Gastrocnemius medialis (tissue), 4 donors: ENCODE measurements around the gene AHRR. TPM values are rescaled to one million over a fixed set of nuclear protein-coding genes. Genes with fewer than 3 reads are reported as not detected.

Source experiments
- ATAC-seq, 2 donors: fragments of 150-250 bp; one replicate each; pipeline ENCODE4 v1.9.1; 2016
- DNase-seq, 2 donors: peaks; one replicate each; pipeline ENCODE4 v3.0.0-alpha.2; 2019
- H3K27ac ChIP-seq, 4 donors: fragments of 200-600 bp; sonication (generic); 1 replicate in 1 of 4; 2 replicates in 3 of 4; pipeline ENCODE4 v1.5.1; 2016 to 2018; ENCODE audit warnings: mild to moderate bottlenecking in 2 of 4, moderate library complexity in 1 of 4
- H3K27me3 ChIP-seq, 3 donors: fragments of 200-600 bp; sonication (generic) in 2 of 3; 1 replicate in 1 of 3; 2 replicates in 2 of 3; pipeline versions ENCODE4 v1.5.1 to v1.6.0; 2016 to 2019; ENCODE audit warnings: mild to moderate bottlenecking in 1 of 3, moderate library complexity in 1 of 3
- H3K36me3 ChIP-seq, 2 donors: fragments of 200-600 bp; sonication (generic) in 1 of 2; one replicate each; pipeline ENCODE4 v1.5.1; 2017 to 2018
- H3K4me1 ChIP-seq, 2 donors: fragments of 200-600 bp; sonication (generic) in 1 of 2; one replicate each; pipeline ENCODE4 v1.5.1; 2016 to 2017; ENCODE audit warnings: mild to moderate bottlenecking in 2 of 2
- H3K4me3 ChIP-seq, 4 donors: fragments of 200-600 bp; sonication (generic) in 3 of 4; 1 replicate in 1 of 4; 2 replicates in 3 of 4; pipeline ENCODE4 v1.5.1; 2016 to 2019; ENCODE audit warnings: mild to moderate bottlenecking in 2 of 4
- H3K9me3 ChIP-seq, 3 donors: fragments of 200-600 bp; sonication (generic) in 2 of 3; 1 replicate in 1 of 3; 2 replicates in 2 of 3; pipeline ENCODE4 v1.5.1; 2016 to 2019
- CTCF ChIP-seq, 5 experiments: fragments of 450-650 bp in 3 of 5; fragments of 200-600 bp in 2 of 5; sonication (generic) in 2 of 5; IDR thresholded peaks in 4 of 5; conservative IDR thresholded peaks in 1 of 5; 1 replicate in 4 of 5; 2 replicates in 1 of 5; pipeline ENCODE4 v1.5.1; 2016 to 2019; ENCODE audit warnings: antibody characterized with exemption in 5 of 5, mild to moderate bottlenecking in 3 of 5, moderate library complexity in 3 of 5
- POLR2A ChIP-seq, 2 donors: fragments of 450-650 bp; IDR thresholded peaks; one replicate each; pipeline ENCODE4 v1.6.1; 2017; ENCODE audit warnings: antibody characterized with exemption in 2 of 2, mild to moderate bottlenecking in 2 of 2, moderate library complexity in 2 of 2
- in situ Hi-C, 4 donors: fragments of 200-750 bp; cut with MboI; loops; one replicate each; pipeline versions ENCODE4 v1.15.0 to v1.8.0; 2017; ENCODE audit warnings: low sequenced_read_pairs in 4 of 4
- intact Hi-C: fragments of 100-400 bp; cut with DNase I; formaldehyde crosslinking; loops from one replicate; pipeline ENCODE4 v1.15.1; 2023; ENCODE audit warnings: low total_unique reads
- total RNA-seq, 4 donors: library from RNA; depleted of rRNA; stranded (reverse); fragments of >200 nt; gene quantifications; one replicate each; pipeline versions ENCODE4 v1.1.0 to v1.2.3, GENCODE V29; 2016

The AHRR gene
- total RNA-seq, 4 donors from 2014 or later, result 0.05 to 1.3 (median 0.18) TPM; not detected in 1

- no peak for DNase-seq
- peaks cover 0 to 16% of the 10 kb centered on the region in 2 donors for H3K36me3 ChIP-seq
- intact Hi-C loops, result no loop called here
- H3K27me3 ChIP-seq, result no peaks in the 10 kb centered on the region
- no peak overlapping the region for H3K4me3 ChIP-seq
- in situ Hi-C loops, result no loop called here
- TF ChIP-seq CTCF (IDR thresholded peaks at IDR 0.05 in 4 of 5, conservative IDR thresholded peaks at IDR 0.05 in 1 of 5), result no peak
- no peak for TF ChIP-seq POLR2A (IDR thresholded peaks at IDR 0.05)
- H3K27ac ChIP-seq, result no peak overlapping the region
- no peaks in the 10 kb centered on the region for H3K4me1 ChIP-seq
- no peaks in the 10 kb centered on the region for H3K9me3 ChIP-seq
- no peak for ATAC-seq
Measured at GRCh38 chr5:305459-305858, 16.1 kb upstream of the AHRR start.

GRCh38 chr5:306011-306805 lies 15.3 kb upstream of the AHRR start:
- no peak overlapping the region for H3K4me3 ChIP-seq
- no peaks in the 10 kb centered on the region for H3K9me3 ChIP-seq
- TF ChIP-seq CTCF (IDR thresholded peaks at IDR 0.05 in 4 of 5, conservative IDR thresholded peaks at IDR 0.05 in 1 of 5), result no peak
- TF ChIP-seq POLR2A (IDR thresholded peaks at IDR 0.05), result no peak
- in situ Hi-C loops, result no loop called here
- H3K4me1 ChIP-seq, result no peaks in the 10 kb centered on the region
- DNase-seq (no peak), ATAC-seq (no peak)
- no peak overlapping the region for H3K27ac ChIP-seq
- peaks cover 0 to 19% of the 10 kb centered on the region in 2 donors for H3K36me3 ChIP-seq
- intact Hi-C loops, result no loop called here
- H3K27me3 ChIP-seq, result no peaks in the 10 kb centered on the region

GRCh38 chr5:307306-307705 lies 14.2 kb upstream of the AHRR start:
- Histone ChIP-seq H3K4me3 (no peak overlapping the region), H3K27me3 (no peaks in the 10 kb centered on the region), H3K27ac (no peak overlapping the region), H3K36me3 (peaks cover 0 to 19% of the 10 kb centered on the region in 2 donors), H3K4me1 (no peaks in the 10 kb centered on the region), H3K9me3 (no peaks in the 10 kb centered on the region)
- in situ Hi-C loops (no loop called here), intact Hi-C loops (no loop called here)
- no peak for DNase-seq
- TF ChIP-seq CTCF (IDR thresholded peaks at IDR 0.05 in 4 of 5, conservative IDR thresholded peaks at IDR 0.05 in 1 of 5), result no peak
- no peak for TF ChIP-seq POLR2A (IDR thresholded peaks at IDR 0.05)
- no peak for ATAC-seq

- Histone ChIP-seq H3K27ac (no peak overlapping the region), H3K4me3 (no peak overlapping the region), H3K36me3 (peaks cover 0 to 19% of the 10 kb centered on the region in 2 donors), H3K9me3 (no peaks in the 10 kb centered on the region), H3K27me3 (no peaks in the 10 kb centered on the region), H3K4me1 (no peaks in the 10 kb centered on the region)
- no peak for TF ChIP-seq CTCF (IDR thresholded peaks at IDR 0.05 in 4 of 5, conservative IDR thresholded peaks at IDR 0.05 in 1 of 5)
- no peak for TF ChIP-seq POLR2A (IDR thresholded peaks at IDR 0.05)
- ATAC-seq, result peak in 1 of 2 donors; percentile 49
- intact Hi-C loops (no loop called here), in situ Hi-C loops (no loop called here)
- no peak for DNase-seq
Measured at GRCh38 chr5:307794-308579, 13.5 kb upstream of the AHRR start.
